ENCODE measurements around the gene OPA3.
A peak's percentile ranks its signal among the peaks of the same experiment; 100 is the strongest.

OPA3 gene

GRCh38 chr19:45560686-45561085 is 23.9 kb downstream of the OPA3 start:
- DNase-seq = no peak

- no peak for DNase-seq
Observed at GRCh38 chr19:45560038-45560437, 24.6 kb downstream of the OPA3 start.

GRCh38 chr19:45558399-45558878 is 26.2 kb downstream of the OPA3 start:
- DNase-seq = no peak

- no peak for DNase-seq
Observed at GRCh38 chr19:45556835-45557234, 27.8 kb downstream of the OPA3 start.

GRCh38 chr19:45554481-45554880 is 30.1 kb downstream of the OPA3 start:
- DNase-seq = no peak

- no peak for DNase-seq
Observed at GRCh38 chr19:45553464-45553863, 31.1 kb downstream of the OPA3 start.

GRCh38 chr19:45547965-45548609 is 36.5 kb downstream of the OPA3 start:
- no peak for DNase-seq

- no peak for DNase-seq
Observed at GRCh38 chr19:45547211-45547770, 37.3 kb downstream of the OPA3 start.

GRCh38 chr19:45542234-45542668 is 42.4 kb downstream of the OPA3 start:
- no peak for DNase-seq

- DNase-seq = no peak
Observed at GRCh38 chr19:45539459-45539858, 45.1 kb downstream of the OPA3 start.

GRCh38 chr19:45531349-45531748 is 53.3 kb downstream of the OPA3 start:
- DNase-seq = no peak

GRCh38 chr19:45529420-45529785 is 55.2 kb downstream of the OPA3 start:
- DNase-seq = no peak

GRCh38 chr19:45528744-45529419 is 55.7 kb downstream of the OPA3 start:
- no peak for DNase-seq

GRCh38 chr19:45528149-45528743 is 56.4 kb downstream of the OPA3 start:
- DNase-seq = no peak

- DNase-seq = no peak
Observed at GRCh38 chr19:45527731-45528130, 56.9 kb downstream of the OPA3 start.

- no peak for DNase-seq
Observed at GRCh38 chr19:45526971-45527370, 57.6 kb downstream of the OPA3 start.

- no peak for DNase-seq
Observed at GRCh38 chr19:45526143-45526542, 58.5 kb downstream of the OPA3 start.

- DNase-seq = no peak
Observed at GRCh38 chr19:45524575-45525129, 60.0 kb downstream of the OPA3 start.

- peak; percentile 69 for DNase-seq
Observed at GRCh38 chr19:45523642-45524256, 60.9 kb downstream of the OPA3 start.

- no peak for DNase-seq
Observed at GRCh38 chr19:45522010-45522941, 62.3 kb downstream of the OPA3 start.

GRCh38 chr19:45518469-45518826 is 66.2 kb downstream of the OPA3 start:
- no peak for DNase-seq

Data from NCI-H2081 treated with DMSO at 0.1 percent for 48 hours (cell line).